Activated CD4-positive, alpha-beta T cell treated with anti-CD3 and anti-CD28 coated beads, Interleukin-10, Interleukin-2, amounts not matched to agents 100 ng/mL and 50 ng/mL, durations not matched to agents 16 hours and 8 hours (primary cell): ENCODE results near the gene TIMELESS.
A peak's percentile ranks its signal among the peaks of the same experiment; 100 is the strongest.
"Not testable (repeated sequence)": the region's sequence is repeated elsewhere in the genome, so short reads cannot be mapped to it uniquely, and the experiment has no call there.

Source experiments
- DNase-seq: peaks from one replicate; pipeline ENCODE4 v3.0.0-alpha.2; 2020

TIMELESS gene

DNA sequence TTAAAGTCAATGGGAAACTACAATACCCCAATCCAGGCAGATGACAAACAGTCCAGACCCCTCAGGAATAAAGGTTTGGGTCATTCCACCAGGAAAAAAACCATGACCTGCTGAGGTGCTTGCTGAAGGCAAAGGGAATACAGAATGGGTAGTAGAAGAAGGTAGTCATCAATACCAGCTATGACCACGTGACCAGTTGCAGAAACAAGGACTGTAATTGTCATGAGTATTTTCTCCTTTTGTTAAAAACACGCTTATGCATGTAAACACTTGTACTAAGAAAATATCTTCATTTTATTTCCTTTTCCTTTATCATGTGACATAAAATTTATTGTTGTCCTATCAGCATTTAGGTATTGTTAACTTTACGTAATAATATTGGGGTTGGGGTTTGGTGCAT, 45.0 kb downstream of the TIMELESS start:
- DNase-seq: not testable (repeated sequence)

DNA sequence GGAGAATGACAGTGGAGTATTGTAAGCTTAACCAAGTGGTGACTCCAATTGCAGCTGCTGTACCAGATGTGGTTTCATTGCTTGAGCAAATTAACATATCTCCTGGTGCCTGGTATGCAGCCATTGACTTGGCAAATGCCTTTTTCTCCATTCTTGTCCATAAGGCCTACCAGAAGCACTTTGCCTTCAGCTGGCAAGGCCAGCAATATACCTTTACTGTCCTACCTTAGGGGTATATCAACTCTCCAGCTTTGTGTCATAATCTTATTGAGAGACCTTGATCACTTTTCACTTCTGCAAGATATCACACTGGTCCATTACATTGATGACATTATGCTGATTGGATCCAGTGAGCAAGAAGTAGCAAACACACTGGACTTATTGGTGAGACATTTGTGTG, 47.6 kb downstream of the TIMELESS start:
- DNase-seq: not testable (repeated sequence)

DNA sequence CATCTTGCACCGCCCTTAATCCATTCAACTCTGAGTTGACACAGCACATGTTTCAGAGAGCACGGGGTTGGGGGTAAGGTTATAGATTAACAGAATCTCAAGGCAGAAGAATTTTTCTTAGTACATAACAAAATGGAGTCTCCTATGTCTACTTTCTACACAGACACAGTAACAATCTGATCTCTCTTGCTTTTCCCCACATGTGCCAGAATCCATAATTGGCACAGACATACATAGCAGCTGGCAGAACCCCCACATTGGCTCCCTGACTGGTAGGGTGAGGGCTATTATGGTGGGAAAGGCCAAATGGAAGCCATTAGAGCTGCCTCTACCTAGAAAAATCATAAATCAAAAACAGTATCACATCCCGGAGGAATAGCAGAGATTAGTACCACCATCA, 48.1 kb downstream of the TIMELESS start:
- not testable (repeated sequence) for DNase-seq

DNA sequence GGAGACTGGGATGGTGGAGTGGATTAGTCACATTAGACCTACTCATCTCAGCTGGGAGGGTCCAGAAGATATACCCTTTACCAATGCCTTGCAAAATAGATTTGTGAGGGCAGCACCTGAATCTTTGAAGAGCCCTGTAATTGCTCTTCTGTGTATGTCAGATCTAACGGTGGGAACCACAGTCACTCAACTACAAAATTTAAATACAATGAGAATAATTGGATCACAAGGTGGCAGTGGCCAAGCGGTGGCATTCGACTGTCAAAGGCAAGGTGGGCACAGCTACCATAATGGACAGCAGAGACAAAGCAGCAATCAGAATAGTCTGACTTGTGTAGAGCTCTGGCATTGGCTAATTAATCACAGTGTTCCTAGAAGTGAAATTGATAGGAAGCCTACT, 49.8 kb downstream of the TIMELESS start:
- not testable (repeated sequence) for DNase-seq

DNA sequence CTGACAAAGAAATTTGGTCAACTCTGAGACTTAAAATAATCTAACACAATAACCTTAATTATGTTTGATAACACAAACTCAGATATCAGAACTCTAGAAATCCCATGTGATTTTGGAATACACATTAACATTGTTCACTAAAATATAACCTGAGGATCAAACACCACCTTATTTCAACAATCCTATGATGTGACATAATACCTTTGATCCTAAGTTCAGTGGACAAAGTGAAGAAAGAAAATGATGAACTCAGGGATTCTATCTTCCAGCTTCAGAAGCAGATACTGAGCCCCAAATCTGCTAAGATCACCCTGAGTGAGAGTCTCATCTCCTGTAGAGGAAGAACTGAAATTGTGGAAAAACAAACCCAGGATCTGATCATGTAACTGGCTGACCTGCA, 50.9 kb downstream of the TIMELESS start:
- DNase-seq: no peak

DNA sequence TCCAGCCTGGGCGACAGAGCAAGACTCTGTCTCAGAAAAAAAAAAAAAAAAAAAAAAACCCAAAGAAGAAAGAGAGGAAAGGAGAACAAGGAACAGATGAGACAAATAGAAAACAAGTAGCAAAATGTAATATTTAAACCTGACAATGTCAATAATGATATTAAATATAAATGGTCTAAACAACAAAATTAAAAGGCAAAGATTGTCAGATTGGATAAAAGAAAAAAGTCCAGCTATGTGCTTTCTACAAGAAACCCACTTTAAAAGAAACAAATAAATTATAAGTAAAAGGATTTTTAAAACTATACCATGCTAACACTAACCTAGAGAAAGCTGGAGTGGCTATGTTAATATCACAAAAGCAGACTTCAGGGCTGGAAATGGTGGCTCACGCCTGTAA, 56.9 kb downstream of the TIMELESS start:
- no peak for DNase-seq

DNA sequence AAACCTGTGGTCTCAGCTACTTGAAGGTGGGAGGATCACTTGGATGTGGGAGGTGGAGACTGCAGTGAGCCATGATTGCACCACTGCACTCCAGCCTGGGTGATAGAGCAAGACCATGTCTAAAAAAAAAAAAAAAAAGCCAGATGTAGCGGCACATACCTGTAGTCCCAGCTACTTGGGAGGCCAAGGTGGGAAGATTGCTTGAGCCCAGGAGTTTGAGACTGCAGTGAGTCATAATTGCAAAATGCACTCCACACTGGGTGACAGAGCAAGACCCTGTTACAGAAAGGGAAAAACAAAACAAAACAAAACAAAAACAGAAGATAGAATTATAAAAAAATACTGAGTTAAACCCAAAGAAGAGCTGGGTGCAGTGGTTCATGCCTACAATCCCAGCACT, 57.5 kb downstream of the TIMELESS start:
- no peak for DNase-seq

DNA sequence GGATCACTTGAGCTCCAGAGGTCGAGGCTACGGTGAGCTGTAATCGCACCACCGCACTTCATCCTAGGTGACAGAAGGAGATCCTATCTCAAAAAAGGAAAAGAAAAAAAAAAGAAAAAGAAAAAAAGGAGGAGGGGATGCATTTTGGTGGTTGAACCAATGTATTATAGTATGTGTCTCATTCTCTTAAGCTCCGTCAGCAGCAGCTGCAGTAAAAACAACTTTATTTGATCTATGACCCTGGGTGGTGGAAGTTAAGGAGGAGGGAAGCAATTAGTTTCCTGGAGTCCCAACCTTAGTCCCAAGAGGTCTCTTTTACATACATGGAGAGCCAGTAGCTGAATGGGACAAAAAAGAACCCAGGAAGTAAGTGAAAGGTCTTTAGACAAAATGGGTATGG, 59.8 kb downstream of the TIMELESS start:
- no peak for DNase-seq

DNA sequence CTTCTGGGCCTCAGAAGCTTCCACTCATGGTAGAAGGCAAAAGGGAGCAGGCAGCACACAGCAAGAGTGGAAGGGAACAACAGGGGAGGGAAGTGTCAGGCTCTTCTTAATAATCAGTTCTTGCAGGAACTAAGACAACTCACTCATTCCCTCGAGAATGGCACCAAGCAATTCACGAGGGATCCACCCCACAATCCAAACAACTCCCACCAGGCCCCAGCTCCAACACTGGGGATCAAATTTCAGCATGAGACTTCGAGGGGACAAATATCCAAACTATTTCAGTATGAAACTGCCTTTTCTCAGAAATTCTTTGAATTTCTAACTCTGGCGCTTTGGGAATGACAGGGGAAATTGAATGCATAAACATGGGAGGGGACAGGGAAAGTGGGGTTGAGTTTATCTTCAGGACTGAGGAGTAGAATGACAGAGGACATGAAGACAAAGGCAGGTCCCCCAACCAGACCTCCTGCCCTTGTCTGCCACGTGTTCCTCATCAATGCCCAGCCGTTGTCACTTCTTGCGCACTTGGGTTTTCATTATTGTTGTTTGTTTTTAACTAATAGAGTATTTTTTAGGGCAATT, 62.0 kb downstream of the TIMELESS start:
- no peak for DNase-seq

DNA sequence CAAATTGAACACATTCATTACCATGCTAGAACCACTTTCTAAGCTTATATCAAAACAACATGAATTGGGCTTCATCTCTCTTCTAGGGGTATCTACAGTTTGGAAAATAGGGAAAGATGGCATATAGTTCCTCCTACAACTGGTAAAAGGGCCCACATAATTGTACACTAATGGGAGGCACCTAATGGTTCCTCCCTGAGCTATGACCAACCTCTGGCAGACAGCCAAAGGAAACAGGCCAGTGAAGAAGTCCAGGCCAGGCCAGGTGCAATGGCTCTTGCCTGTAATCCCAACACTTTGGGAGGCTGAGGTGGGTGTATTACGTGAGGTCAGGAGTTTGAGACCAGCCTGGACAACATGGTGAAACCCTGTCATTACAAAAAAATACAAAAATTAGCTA, 63.4 kb downstream of the TIMELESS start:
- no peak for DNase-seq

DNA sequence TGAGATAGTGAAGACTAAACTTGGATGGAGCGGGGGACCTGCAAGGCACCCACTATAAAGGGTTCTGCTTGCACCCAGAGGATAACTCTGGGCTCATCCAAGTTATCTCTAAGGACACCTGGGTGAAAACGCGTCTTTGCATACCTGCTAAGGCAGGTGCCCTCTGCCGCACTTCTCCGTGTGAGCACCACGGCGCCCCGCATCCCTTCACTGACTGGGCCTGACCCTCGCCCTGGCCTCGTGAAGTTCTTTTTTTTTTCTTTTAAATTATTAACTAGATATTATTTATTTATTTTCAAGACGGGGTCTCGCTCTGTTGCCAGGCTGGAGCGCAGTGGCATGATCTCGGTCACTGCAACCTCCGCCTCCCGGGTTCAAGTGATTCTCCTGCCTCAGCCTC, 66.6 kb downstream of the TIMELESS start:
- DNase-seq: no peak

DNA sequence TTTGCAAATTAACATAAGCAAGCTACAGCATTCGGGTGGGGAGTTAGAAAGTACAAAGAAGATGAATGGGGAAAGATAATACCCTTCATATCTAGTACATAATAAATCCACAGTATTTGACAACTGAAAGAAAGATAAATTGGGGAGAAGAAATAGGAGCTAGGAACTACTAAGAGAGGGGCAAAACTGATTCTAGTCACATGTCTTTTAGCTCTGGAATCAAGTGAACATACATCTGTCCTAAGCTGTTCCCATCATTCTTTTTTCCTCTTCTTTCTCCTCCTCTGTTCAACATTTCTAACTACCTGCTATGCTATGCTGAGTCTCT, 71.3 kb downstream of the TIMELESS start:
- DNase-seq: no peak

DNA sequence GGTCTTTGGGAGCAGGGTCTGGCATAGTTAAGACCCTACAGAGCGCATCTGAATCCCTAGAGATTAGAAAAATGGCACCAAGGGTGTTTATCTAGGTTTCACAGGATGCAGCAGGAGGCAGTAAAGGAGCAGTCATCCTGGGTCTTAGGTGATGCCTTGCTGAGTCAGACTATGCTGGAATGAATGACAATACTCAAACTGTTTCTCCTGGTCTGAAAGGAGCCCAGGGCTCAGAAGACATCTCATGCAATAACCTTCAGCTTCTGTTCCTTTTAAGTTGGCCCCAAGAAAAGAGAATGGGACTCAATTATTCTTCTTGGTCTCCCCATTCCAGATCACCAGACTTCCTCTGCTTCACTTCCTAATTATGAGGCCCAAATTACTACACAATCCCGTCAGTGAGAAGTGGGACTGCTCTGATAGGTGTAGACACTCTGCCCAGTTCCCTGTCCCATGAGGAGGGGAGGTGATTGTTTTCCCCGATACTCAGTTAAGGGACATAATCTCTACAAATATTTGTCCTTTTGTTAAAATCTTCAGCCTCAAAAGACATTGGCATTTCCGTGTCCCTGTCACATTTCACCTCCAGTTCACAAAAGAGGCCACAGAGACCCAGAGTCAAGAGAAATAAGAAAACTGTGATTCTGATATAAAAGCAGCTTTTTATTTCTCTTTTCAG, 71.8 kb downstream of the TIMELESS start:
- DNase-seq: peak; percentile 25

DNA sequence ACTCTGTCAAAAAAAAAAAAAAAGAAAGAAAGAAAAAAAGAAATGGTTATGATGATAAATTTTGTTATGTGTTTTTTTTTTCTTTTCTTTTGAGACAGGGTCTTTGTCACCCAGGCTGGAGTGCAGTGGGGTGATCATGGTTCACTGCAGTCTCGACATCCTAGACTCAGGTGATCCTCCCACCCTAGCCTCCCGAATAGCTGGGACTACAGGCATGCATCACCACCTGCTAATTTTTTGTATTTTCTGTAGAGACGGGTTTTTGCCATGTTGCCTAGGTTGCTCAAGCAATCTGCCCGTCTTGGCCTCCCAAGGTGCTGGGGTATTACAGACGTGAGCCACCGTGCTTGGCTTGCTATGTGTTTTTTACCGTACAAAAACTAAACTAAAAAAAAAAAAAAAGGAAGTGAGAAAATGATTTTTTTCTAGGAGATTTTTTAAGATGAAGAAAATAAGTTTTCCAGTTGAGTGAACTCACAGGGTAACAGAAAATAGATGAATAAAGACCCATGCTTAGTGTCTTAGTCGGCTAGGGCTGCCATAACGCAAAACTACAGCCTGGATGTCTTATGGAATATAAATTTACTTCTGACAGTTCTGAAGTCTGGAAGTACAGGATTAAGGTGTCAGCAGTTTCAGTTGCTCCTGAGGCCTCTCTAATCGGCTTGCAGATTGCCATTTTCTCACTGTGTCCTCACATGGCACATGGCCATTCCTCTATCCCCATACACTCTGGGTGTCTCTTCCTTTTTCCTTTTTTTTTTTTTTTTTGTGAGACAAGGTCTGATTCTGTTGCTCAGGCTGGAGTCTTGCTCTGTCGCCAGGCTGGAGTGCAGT, 73.4 kb downstream of the TIMELESS start:
- DNase-seq: no peak

DNA sequence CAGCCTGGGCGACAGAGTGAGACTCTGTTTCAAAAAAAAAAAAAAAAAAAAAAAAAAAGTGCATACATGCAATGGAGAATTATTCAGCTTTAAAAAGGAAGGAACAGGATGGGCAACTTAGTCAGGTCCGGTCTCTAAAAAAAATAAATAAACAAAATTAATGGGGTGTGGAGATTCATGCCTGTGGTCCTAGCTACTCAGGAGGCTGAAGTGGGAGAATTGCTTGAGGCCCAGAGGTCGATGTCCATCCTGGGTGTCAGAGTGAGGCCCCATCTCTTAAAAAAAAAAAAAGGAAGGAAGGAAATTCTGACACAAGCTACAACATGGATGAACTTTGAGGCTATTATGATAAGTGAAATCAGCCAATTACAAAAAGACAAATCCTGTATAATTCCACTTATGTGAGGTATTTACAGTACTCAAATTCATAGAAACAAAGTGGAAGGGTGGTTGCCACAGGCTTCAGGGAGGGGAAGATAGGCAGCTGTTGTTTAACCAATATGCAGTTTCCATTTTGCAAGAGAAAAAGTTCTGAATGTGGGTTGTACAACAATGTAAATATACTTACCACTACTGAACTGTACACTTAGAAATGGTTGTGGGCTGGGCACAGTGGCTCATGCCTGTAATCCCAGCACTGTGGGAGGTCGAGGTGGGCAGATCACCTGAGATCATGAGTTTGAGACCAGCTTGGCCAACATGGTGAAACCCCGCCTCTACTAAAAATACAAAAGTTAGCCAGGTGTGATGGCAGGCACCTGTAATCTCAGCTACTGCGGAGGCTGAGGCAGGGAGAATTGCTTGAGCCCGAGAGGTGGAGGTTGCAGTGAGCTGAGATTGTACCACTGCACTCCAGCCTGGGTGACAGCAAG, 74.3 kb downstream of the TIMELESS start:
- no peak for DNase-seq

DNA sequence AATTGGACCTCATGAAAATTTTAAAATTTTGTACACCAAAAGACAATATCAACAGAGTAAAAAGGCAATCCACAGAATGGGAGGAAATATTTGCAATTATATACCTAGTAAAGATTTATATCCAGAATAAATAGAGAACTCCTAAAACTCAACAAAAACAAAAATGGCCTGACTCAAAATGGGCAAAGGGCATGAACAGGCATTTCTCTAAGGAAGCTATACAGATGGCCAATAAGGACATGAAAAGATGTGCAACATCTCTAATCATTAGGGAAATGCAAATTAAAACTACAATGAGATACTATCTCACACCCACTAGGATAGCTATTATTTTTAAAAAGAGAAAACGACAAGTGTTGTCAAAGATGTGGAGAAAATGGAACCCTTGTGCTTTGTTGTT, 75.7 kb downstream of the TIMELESS start:
- DNase-seq: no peak

DNA sequence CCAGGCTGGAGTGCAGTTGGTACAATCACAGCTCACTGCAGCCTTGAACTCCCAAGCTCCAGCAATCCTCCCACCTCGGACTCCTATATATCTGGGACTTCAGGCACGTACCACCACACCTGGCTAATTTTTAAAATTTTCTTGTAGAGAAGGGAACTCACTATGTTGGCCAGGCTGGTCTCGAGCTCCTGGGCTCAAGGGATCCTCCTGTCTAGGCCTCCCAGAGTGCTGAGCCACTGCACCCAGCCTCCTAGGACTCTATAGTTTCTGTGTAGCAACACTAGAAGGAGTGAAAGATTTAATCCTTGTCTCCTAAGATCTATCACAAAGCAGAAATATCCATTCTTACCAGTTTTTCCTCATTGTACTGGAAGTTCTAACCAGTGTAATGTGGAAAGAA, 82.3 kb downstream of the TIMELESS start:
- DNase-seq: no peak
